Activated CD8-positive, alpha-beta T cell treated with anti-CD3 and anti-CD28 coated beads for 36 hours (primary cell): ENCODE measurements around the gene AGAP1. TPM values are rescaled to one million over a fixed set of nuclear protein-coding genes. Genes with fewer than 3 reads are reported as not detected.
A peak's percentile ranks its signal among the peaks of the same experiment; 100 is the strongest.

ENCODE experiments used
- ATAC-seq: fragments of 200-7000 bp; cut with Tn5 transposase; one replicate; pipeline ENCODE4 v1.10.0; 2021; ENCODE audit warnings: mild to moderate bottlenecking, moderate library complexity
- CTCF ChIA-PET: fragments of 350-600 bp; sonication (Branson Sonifier 250); formaldehyde crosslinking; loops from one replicate; lab custom pipeline; 2021; ENCODE audit warnings: antibody characterized with exemption; lab: Charles Lee
- POLR2A ChIA-PET: fragments of 350-600 bp; sonication (Branson Sonifier 250); formaldehyde crosslinking; loops from one replicate; lab custom pipeline; 2021; ENCODE audit warnings: antibody characterized with exemption; lab: Charles Lee
- DNase-seq: peaks from one replicate; pipeline ENCODE4 v3.0.0-alpha.2; 2020
- H3K27ac Mint-ChIP-seq: one replicate; pipeline ENCODE4 v1.8.0; 2021; ENCODE audit warnings: mild to moderate bottlenecking, mixed read lengths
- H3K27me3 Mint-ChIP-seq: one replicate; pipeline ENCODE4 v1.8.0; 2021; ENCODE audit warnings: mixed read lengths
- H3K36me3 Mint-ChIP-seq: one replicate; pipeline ENCODE4 v1.8.0; 2021; ENCODE audit warnings: low read depth, mixed read lengths
- H3K4me1 Mint-ChIP-seq: one replicate; pipeline ENCODE4 v1.8.0; 2021; ENCODE audit warnings: low read depth, mixed read lengths
- H3K4me3 Mint-ChIP-seq: one replicate; pipeline ENCODE4 v1.8.0; 2021; ENCODE audit warnings: mild to moderate bottlenecking, moderate library complexity, mixed read lengths
- H3K9me3 Mint-ChIP-seq: one replicate; pipeline ENCODE4 v1.8.0; 2021; ENCODE audit warnings: mixed read lengths
- CTCF ChIP-seq: fragments of 200-600 bp; IDR thresholded peaks from one replicate; pipeline ENCODE4 v1.8.0; 2022; ENCODE audit warnings: antibody characterized with exemption, mild to moderate bottlenecking
- intact Hi-C: fragments of 100-400 bp; cut with micrococcal nuclease; formaldehyde crosslinking; loops from one replicate; pipeline ENCODE4 v1.10.0; 2022
- total RNA-seq, 2 experiments: library from RNA; stranded (reverse); gene quantifications; one replicate each; pipeline ENCODE4 v1.2.3, GENCODE V29; 2021

The AGAP1 gene
- total RNA-seq, 2 experiments from 2014 or later: 2.5 to 2.9 TPM

DNA sequence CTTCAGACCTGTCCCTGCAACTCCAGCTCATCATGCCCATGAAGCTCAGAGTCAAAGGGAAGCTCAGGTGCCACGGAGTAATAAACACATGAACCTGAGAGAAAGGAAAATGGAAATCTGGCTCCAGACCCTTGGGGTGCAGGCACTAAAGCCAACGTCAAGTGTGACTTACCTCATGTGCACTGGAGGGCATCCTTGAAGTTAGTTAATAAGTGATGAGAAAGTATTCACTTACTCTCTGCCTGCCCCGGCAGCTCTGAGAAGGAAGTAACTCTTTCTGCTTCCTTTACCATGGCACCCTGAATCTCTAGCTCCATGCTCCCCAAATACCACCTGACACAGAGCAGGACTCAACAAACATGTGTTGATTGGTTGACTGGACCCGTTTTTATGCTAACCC is 21.4 kb upstream of the AGAP1 start:
- ChIA-PET CTCF (no interaction called here), POLR2A (no interaction called here)
- ATAC-seq (no peak), DNase-seq (no peak)
- Mint-ChIP-seq H3K9me3 (peaks cover 11% of the 10 kb centered on the region), H3K27me3 (peaks cover 2% of the 10 kb centered on the region), H3K4me3 (no peak overlapping the region), H3K4me1 (no peaks in the 10 kb centered on the region), H3K36me3 (no peaks in the 10 kb centered on the region), H3K27ac (no peak overlapping the region)
- TF ChIP-seq CTCF: no peak
- intact Hi-C loops: no loop called here

DNA sequence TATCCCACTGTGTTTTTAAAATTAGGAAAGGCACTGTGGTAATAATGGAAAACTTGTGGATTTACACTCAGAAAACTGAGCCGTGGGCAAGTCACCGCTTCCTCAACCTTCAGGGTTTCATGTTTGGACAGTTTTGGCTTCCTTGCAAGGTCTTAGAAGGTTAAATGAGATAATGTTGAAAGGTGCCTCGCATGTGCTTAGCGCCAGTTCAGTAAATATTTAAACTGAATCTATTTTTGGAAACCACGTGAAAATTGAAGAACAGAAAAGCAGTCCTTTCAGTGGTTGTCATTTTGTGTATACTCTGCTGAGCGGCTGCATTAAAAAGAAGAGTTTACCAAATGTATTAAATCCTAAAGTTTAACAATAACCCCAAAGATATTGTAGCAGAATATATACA is 15.2 kb upstream of the AGAP1 start:
- no peak for TF ChIP-seq CTCF
- peaks cover 6% of the 10 kb centered on the region for H3K27me3 Mint-ChIP-seq
- no peaks in the 10 kb centered on the region for H3K4me1 Mint-ChIP-seq
- no peaks in the 10 kb centered on the region for H3K36me3 Mint-ChIP-seq
- DNase-seq (no peak), ATAC-seq (no peak)
- intact Hi-C loops: no loop called here
- peaks cover 11% of the 10 kb centered on the region for H3K9me3 Mint-ChIP-seq
- CTCF ChIA-PET: no interaction called here
- H3K27ac Mint-ChIP-seq: no peak overlapping the region
- no peak overlapping the region for H3K4me3 Mint-ChIP-seq
- POLR2A ChIA-PET: no interaction called here

- intact Hi-C loops: no loop called here
- peaks cover 9% of the 10 kb centered on the region for H3K27me3 Mint-ChIP-seq
These were observed 14.2 kb upstream of the AGAP1 start for GRCh38 chr2:235479604-235480003.

DNA sequence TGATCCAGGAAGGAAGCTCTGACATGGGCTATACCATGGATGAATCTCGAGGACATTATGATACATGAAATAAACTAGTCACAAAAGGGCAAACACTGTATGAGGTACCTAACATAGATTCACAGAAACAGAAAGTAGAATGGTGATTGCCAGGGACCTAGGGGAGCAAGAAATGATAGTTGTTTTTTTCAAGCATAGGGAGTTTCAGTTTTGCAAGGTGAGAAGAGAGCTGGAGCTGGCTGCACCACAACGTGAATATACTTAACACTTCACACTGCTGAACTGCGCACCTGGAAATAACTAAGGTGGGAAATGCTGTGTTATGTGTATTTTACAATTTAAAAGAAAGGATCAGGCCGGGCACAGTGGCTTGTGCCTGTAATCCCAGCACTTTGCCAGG is 13.2 kb upstream of the AGAP1 start:
- CTCF ChIA-PET: no interaction called here
- no peak overlapping the region for H3K4me3 Mint-ChIP-seq
- H3K9me3 Mint-ChIP-seq: peaks cover 3% of the 10 kb centered on the region
- intact Hi-C loops: no loop called here
- H3K27ac Mint-ChIP-seq: no peak overlapping the region
- H3K4me1 Mint-ChIP-seq: no peaks in the 10 kb centered on the region
- ATAC-seq (peak; percentile 42), DNase-seq (no peak)
- POLR2A ChIA-PET: no interaction called here
- no peak for TF ChIP-seq CTCF
- H3K36me3 Mint-ChIP-seq: no peaks in the 10 kb centered on the region
- H3K27me3 Mint-ChIP-seq: peaks cover 9% of the 10 kb centered on the region

More at GRCh38 chr2:235479604-235480003, 14.2 kb upstream of the AGAP1 start:
- H3K27ac Mint-ChIP-seq: no peak overlapping the region
- H3K4me1 Mint-ChIP-seq: no peaks in the 10 kb centered on the region
- ATAC-seq: no peak
- TF ChIP-seq CTCF: no peak
- CTCF ChIA-PET: no interaction called here
- POLR2A ChIA-PET: no interaction called here
- no peak overlapping the region for H3K4me3 Mint-ChIP-seq
- H3K9me3 Mint-ChIP-seq: peaks cover 11% of the 10 kb centered on the region
- no peak for DNase-seq
- no peaks in the 10 kb centered on the region for H3K36me3 Mint-ChIP-seq

DNA sequence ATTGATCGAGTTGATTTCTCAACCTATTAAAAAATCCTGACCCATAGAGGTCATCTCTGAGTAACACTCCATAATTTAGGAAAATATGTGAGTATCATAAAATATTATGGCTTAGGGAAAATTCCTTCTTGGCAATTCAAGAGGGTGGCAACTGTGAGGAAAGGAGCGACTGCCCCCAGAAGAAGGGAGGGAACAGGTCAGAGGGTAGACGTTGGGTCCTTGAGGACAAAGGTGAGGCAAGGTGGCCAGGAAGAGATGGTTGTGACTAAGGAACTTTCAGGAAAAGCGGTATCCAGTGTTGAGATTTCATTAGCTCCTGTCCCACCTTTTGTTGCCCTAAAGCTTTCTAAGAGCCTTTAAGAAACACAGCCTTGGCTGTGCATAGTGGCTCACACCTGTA is 10.5 kb upstream of the AGAP1 start:
- Mint-ChIP-seq H3K27me3 (peaks cover 9% of the 10 kb centered on the region), H3K27ac (no peak overlapping the region), H3K4me1 (no peaks in the 10 kb centered on the region), H3K36me3 (no peaks in the 10 kb centered on the region), H3K4me3 (no peak overlapping the region), H3K9me3 (peaks cover 7% of the 10 kb centered on the region)
- ChIA-PET POLR2A (no interaction called here), CTCF (interaction anchor here (1.0 to 1.1 kb wide), 2 partner anchors 9 to 18 kb away, joined by 3 to 4 read pairs; no protein-coding TSS in a partner anchor)
- intact Hi-C loops: no loop called here
- DNase-seq: no peak
- ATAC-seq: no peak
- TF ChIP-seq CTCF: no peak
